Breast epithelium (tissue), 3 donors: ENCODE results near the gene ST6GALNAC6.

Source experiments
- POLR2A ChIP-seq: fragments of 450-650 bp; IDR thresholded peaks from one replicate; pipeline ENCODE4 v1.6.1; 2016; ENCODE audit warnings: antibody characterized with exemption, mild to moderate bottlenecking, moderate library complexity
- POLR2AphosphoS5 ChIP-seq, 3 donors: sonication (generic); formaldehyde crosslinking; IDR thresholded peaks; one replicate each; pipeline ENCODE4 v1.6.1; 2017; ENCODE audit warnings: antibody characterized with exemption in 3 of 3
- TF ChIP-seq, protein P1 (sequence below), 3 donors: fragments of 450-650 bp; IDR thresholded peaks; one replicate each; pipeline ENCODE4 v1.5.1; 2016 to 2017; ENCODE audit warnings: antibody characterized with exemption in 3 of 3, mild to moderate bottlenecking in 3 of 3, moderate library complexity in 3 of 3

DNA sequence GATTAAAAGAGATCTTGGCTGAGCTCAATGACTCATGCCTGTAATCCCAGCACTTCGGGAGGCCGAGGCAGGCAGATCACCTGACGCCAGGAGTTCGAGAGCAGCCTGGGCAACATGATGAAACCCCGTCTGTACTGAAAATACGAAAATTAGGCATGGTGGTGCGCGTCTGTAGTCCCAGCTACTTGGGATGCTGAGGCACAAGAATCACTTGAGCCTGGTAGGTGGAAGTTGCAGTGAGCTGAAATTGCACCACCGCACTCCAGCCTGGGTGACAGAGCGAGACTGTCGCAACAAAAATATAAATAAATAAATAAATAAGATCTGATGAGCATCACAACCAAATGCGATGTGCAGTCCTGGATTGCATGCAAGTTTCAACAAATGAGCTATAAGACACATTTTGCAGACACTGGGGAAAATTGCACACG lies 36.2 kb downstream of the ST6GALNAC6 start:
- TF ChIP-seq, protein P1, sequence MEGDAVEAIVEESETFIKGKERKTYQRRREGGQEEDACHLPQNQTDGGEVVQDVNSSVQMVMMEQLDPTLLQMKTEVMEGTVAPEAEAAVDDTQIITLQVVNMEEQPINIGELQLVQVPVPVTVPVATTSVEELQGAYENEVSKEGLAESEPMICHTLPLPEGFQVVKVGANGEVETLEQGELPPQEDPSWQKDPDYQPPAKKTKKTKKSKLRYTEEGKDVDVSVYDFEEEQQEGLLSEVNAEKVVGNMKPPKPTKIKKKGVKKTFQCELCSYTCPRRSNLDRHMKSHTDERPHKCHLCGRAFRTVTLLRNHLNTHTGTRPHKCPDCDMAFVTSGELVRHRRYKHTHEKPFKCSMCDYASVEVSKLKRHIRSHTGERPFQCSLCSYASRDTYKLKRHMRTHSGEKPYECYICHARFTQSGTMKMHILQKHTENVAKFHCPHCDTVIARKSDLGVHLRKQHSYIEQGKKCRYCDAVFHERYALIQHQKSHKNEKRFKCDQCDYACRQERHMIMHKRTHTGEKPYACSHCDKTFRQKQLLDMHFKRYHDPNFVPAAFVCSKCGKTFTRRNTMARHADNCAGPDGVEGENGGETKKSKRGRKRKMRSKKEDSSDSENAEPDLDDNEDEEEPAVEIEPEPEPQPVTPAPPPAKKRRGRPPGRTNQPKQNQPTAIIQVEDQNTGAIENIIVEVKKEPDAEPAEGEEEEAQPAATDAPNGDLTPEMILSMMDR (IDR thresholded peaks at IDR 0.05), result no peak
- no peak for TF ChIP-seq POLR2AphosphoS5 (IDR thresholded peaks at IDR 0.05)
- no peak for TF ChIP-seq POLR2A
